B cell (primary cell): Measurements from ENCODE around the gene GPR158. TPM values are rescaled to one million over a fixed set of nuclear protein-coding genes. Genes with fewer than 3 reads are reported as not detected.
"Not testable (repeated sequence)": the region's sequence is repeated elsewhere in the genome, so short reads cannot be mapped to it uniquely, and the experiment has no call there.

ENCODE experiments used
- ATAC-seq: fragments of 200-7000 bp; cut with Tn5 transposase; one replicate; pipeline ENCODE4 v1.10.0; 2021; ENCODE audit warnings: low read depth, mild to moderate bottlenecking, moderate number of reproducible peaks, moderate library complexity
- CTCF ChIA-PET: fragments of 350-600 bp; sonication (Branson Sonifier 250); formaldehyde crosslinking; loops from one replicate; lab custom pipeline; 2021; ENCODE audit warnings: antibody characterized with exemption, inconsistent platforms; lab: Charles Lee
- POLR2A ChIA-PET: fragments of 350-600 bp; sonication (Branson Sonifier 250); formaldehyde crosslinking; loops from one replicate; lab custom pipeline; 2021; ENCODE audit warnings: antibody characterized with exemption; lab: Charles Lee
- DNase-seq: peaks from one replicate; pipeline ENCODE4 v3.0.0; 2013
- H2AFZ ChIP-seq: 2 replicates; pipeline ENCODE4 v1.6.1; 2012; ENCODE audit warnings: mild to moderate bottlenecking, low read depth, low read length; ENCODE audit not compliant: insufficient read depth, poor library complexity, severe bottlenecking
- H3K27ac ChIP-seq, 2 donors: 1 replicate in 1 of 2; 2 replicates in 1 of 2; pipeline ENCODE4 v1.5.1; 2012 to 2013; ENCODE audit warnings: low read length in 2 of 2, mild to moderate bottlenecking in 2 of 2, moderate library complexity in 1 of 2
- H3K27me3 ChIP-seq, 4 experiments: fragments of 200-600 bp in 1 of 4; sonication (generic) in 1 of 4; replicated peaks in 1 of 4; 1 replicate in 2 of 4; 2 replicates in 2 of 4; pipeline versions ENCODE4 v1.6.1 to v1.7.0; 2013 to 2016; ENCODE audit warnings: low read length in 3 of 4, mild to moderate bottlenecking in 2 of 4, mixed read lengths in 1 of 4, moderate library complexity in 1 of 4; ENCODE audit not compliant: insufficient read depth in 4 of 4, control insufficient read depth in 3 of 4; ENCODE audit errors: control extremely low read depth in 1 of 4
- H3K36me3 ChIP-seq, 2 experiments: replicated peaks in 1 of 2; 1 replicate in 1 of 2; 2 replicates in 1 of 2; pipeline versions ENCODE4 v1.6.1 to v1.7.1; 2013; ENCODE audit warnings: low read length in 1 of 2; ENCODE audit not compliant: insufficient read depth in 2 of 2, control insufficient read depth in 1 of 2; ENCODE audit errors: control extremely low read depth in 1 of 2, extremely low read depth in 1 of 2
- H3K4me1 ChIP-seq, 2 donors: fragments of 200-600 bp in 1 of 2; sonication (generic) in 1 of 2; 1 replicate in 1 of 2; 2 replicates in 1 of 2; pipeline versions ENCODE4 v1.5.1 to v1.6.1; 2013 to 2017; ENCODE audit warnings: low read length in 2 of 2; ENCODE audit not compliant: control insufficient read depth in 2 of 2, insufficient read depth in 2 of 2
- H3K4me2 ChIP-seq: replicated peaks from 2 replicates; pipeline ENCODE3; 2012; ENCODE audit warnings: mild to moderate bottlenecking, low read depth, low read length; ENCODE audit not compliant: poor library complexity, severe bottlenecking
- H3K4me3 ChIP-seq, 5 experiments: fragments of 200-600 bp in 1 of 5; sonication (generic) in 1 of 5; 1 replicate in 3 of 5; 2 replicates in 2 of 5; pipeline versions ENCODE4 v1.5.1 to v1.7.0; 2011 to 2016; ENCODE audit warnings: low read length in 4 of 5, mild to moderate bottlenecking in 4 of 5, low read depth in 2 of 5, control low read depth in 1 of 5, moderate library complexity in 1 of 5; ENCODE audit not compliant: insufficient read depth in 1 of 5; ENCODE audit errors: control extremely low read depth in 1 of 5, extremely low read depth in 1 of 5
- H3K79me2 ChIP-seq: fragments of 200-600 bp; sonication (generic); one replicate; pipeline ENCODE4 v1.6.0; 2016; ENCODE audit warnings: low read length; ENCODE audit not compliant: control insufficient read depth, insufficient read depth
- H3K9ac ChIP-seq: fragments of 200-600 bp; sonication (generic); 2 replicates; pipeline ENCODE4 v1.6.1; 2017; ENCODE audit warnings: mild to moderate bottlenecking, low read length, moderate library complexity
- H3K9me3 ChIP-seq, 3 donors: one replicate each; pipeline versions ENCODE4 v1.6.1 to v1.7.1; 2013; ENCODE audit warnings: low read length in 2 of 3; ENCODE audit not compliant: control insufficient read depth in 2 of 3, insufficient read depth in 1 of 3; ENCODE audit errors: control extremely low read depth in 1 of 3
- H4K20me1 ChIP-seq: 2 replicates; pipeline ENCODE4 v1.6.0; 2012; ENCODE audit warnings: mild to moderate bottlenecking, low read length; ENCODE audit not compliant: insufficient read depth, control insufficient read depth, poor library complexity, severe bottlenecking
- H3K27ac Mint-ChIP-seq: one replicate; pipeline ENCODE4 v1.8.0; 2021; ENCODE audit warnings: mixed read lengths
- H3K27me3 Mint-ChIP-seq: one replicate; pipeline ENCODE4 v1.8.0; 2021; ENCODE audit warnings: mixed read lengths
- H3K4me1 Mint-ChIP-seq: one replicate; pipeline ENCODE4 v1.8.0; 2021; ENCODE audit warnings: mixed read lengths
- H3K4me3 Mint-ChIP-seq: one replicate; pipeline ENCODE4 v1.8.0; 2021; ENCODE audit warnings: mixed read lengths
- H3K9me3 Mint-ChIP-seq: one replicate; pipeline ENCODE4 v1.8.0; 2022; ENCODE audit warnings: mixed read lengths; ENCODE audit not compliant: insufficient read depth
- CTCF ChIP-seq: fragments of 200-600 bp; IDR thresholded peaks from one replicate; pipeline ENCODE4 v1.8.0; 2022; ENCODE audit warnings: antibody characterized with exemption, mild to moderate bottlenecking
- EZH2 ChIP-seq: IDR thresholded peaks from 2 replicates; pipeline ENCODE4 v1.6.1; 2012; ENCODE audit warnings: borderline replicate concordance, low read depth, mild to moderate bottlenecking, moderate library complexity, low read length; ENCODE audit not compliant: insufficient read depth, poor library complexity, severe bottlenecking
- WGBS: methylation state at CpG from one replicate; pipeline ENCODE4 v1.1.5; 2013; ENCODE audit warnings: missing lambda C conversion rate; ENCODE audit not compliant: insufficient coverage; 5-methylcytosine and 5-hydroxymethylcytosine counted together
- intact Hi-C: fragments of 100-400 bp; cut with micrococcal nuclease; formaldehyde crosslinking; loops from one replicate; pipeline ENCODE4 v1.10.0; 2022
- polyA plus RNA-seq: library from polyadenylated mRNA; depleted of rRNA; stranded (reverse); fragments of >200 nt; gene quantifications from 2 replicates; pipeline ENCODE4 v1.2.3, GENCODE V29; 2012
- total RNA-seq, 2 donors: library from RNA; stranded (reverse); fragments of 120-200 nt in 1 of 2; gene quantifications; 1 replicate in 1 of 2; 2 replicates in 1 of 2; pipeline versions ENCODE4 v1.2.3 to v1.2.4, GENCODE V29; 2013 to 2022

The GPR158 gene
- total and polyA plus RNA-seq, 2 donors (not counting 1 experiment from before 2014, with no cell fraction given), result not detected

GRCh38 chr10:25306386-25306785 is 131.6 kb downstream of the GPR158 start:
- peaks cover 6% of the 10 kb centered on the region for H3K9me3 Mint-ChIP-seq
- WGBS, result no CpG with 5 or more reads among the region's 1 CpG
- H3K27ac ChIP-seq, result no peak overlapping the region
- H3K4me2 ChIP-seq, result no peak overlapping the region
- H3K4me3 ChIP-seq, result no peak overlapping the region
- no peak overlapping the region for H3K27ac Mint-ChIP-seq
- no peak overlapping the region for H3K4me3 Mint-ChIP-seq
- ChIA-PET POLR2A (no interaction called here), CTCF (no interaction called here)
- intact Hi-C loops, result no loop called here
- no peaks in the 10 kb centered on the region for H3K4me1 ChIP-seq
- H3K4me1 Mint-ChIP-seq, result no peaks in the 10 kb centered on the region
- H4K20me1 ChIP-seq, result no peaks in the 10 kb centered on the region
- TF ChIP-seq EZH2 (no peak), CTCF (no peak)
- H3K27me3 ChIP-seq, result no peaks in the 10 kb centered on the region
- H3K36me3 ChIP-seq, result no peaks in the 10 kb centered on the region
- ATAC-seq (no peak), DNase-seq (no peak)
- no peaks in the 10 kb centered on the region for H3K79me2 ChIP-seq
- no peaks in the 10 kb centered on the region for H3K27me3 Mint-ChIP-seq
- peaks cover 0 to 3% (median 0%) of the 10 kb centered on the region in 3 donors for H3K9me3 ChIP-seq
- H3K9ac ChIP-seq, result no peak overlapping the region
- no peak overlapping the region for H2AFZ ChIP-seq

- ChIA-PET CTCF (no interaction called here), POLR2A (no interaction called here)
- no peaks in the 10 kb centered on the region for H3K4me1 ChIP-seq
- TF ChIP-seq EZH2 (no peak), CTCF (no peak)
- H3K4me3 Mint-ChIP-seq, result no peak overlapping the region
- peaks cover 0 to 3% (median 0%) of the 10 kb centered on the region in 3 donors for H3K9me3 ChIP-seq
- H4K20me1 ChIP-seq, result no peaks in the 10 kb centered on the region
- H3K9ac ChIP-seq, result no peak overlapping the region
- peaks cover 6% of the 10 kb centered on the region for H3K9me3 Mint-ChIP-seq
- ATAC-seq (no peak), DNase-seq (no peak)
- H3K27ac ChIP-seq, result no peak overlapping the region
- H3K4me3 ChIP-seq, result no peak overlapping the region
- H3K4me1 Mint-ChIP-seq, result no peaks in the 10 kb centered on the region
- WGBS, result 78% methylated on average over 1 of the region's 3 CpGs
- H2AFZ ChIP-seq, result no peak overlapping the region
- no peak overlapping the region for H3K27ac Mint-ChIP-seq
- no peak overlapping the region for H3K4me2 ChIP-seq
- H3K27me3 ChIP-seq, result no peaks in the 10 kb centered on the region
- no peaks in the 10 kb centered on the region for H3K36me3 ChIP-seq
- intact Hi-C loops, result no loop called here
- H3K79me2 ChIP-seq, result no peaks in the 10 kb centered on the region
- H3K27me3 Mint-ChIP-seq, result no peaks in the 10 kb centered on the region
Observed at GRCh38 chr10:25308278-25308677, 133.5 kb downstream of the GPR158 start.

- H3K36me3 ChIP-seq, H3K4me3 Mint-ChIP-seq, H3K4me3 ChIP-seq, H2AFZ ChIP-seq, H3K9ac ChIP-seq, H3K27ac ChIP-seq, H3K4me2 ChIP-seq, H3K27me3 Mint-ChIP-seq, H3K9me3 ChIP-seq, POLR2A ChIA-PET, CTCF ChIA-PET, H4K20me1 ChIP-seq, H3K79me2 ChIP-seq, DNase-seq, H3K27me3 ChIP-seq, H3K4me1 Mint-ChIP-seq, intact Hi-C loops, H3K4me1 ChIP-seq, ATAC-seq, H3K9me3 Mint-ChIP-seq, H3K27ac Mint-ChIP-seq: not testable (repeated sequence)
- 89% methylated on average over 8 of the region's 9 CpGs for WGBS
Observed at GRCh38 chr10:25317596-25318211, 142.9 kb downstream of the GPR158 start.
